Adrenal gland (tissue), 5 donors: ENCODE results near the gene GDPD4.

ENCODE experiments used
- CTCF ChIP-seq, 6 experiments: fragments of 450-650 bp in 4 of 6; fragments of 200-600 bp in 2 of 6; sonication (generic) in 1 of 6; IDR thresholded peaks; 1 replicate in 5 of 6; 2 replicates in 1 of 6; pipeline versions ENCODE4 v1.5.1 to v1.8.0; 2016 to 2021; ENCODE audit warnings: antibody characterized with exemption in 6 of 6, mild to moderate bottlenecking in 2 of 6, moderate library complexity in 1 of 6
- POLR2A ChIP-seq, 2 donors: fragments of 450-650 bp; IDR thresholded peaks; one replicate each; pipeline ENCODE4 v1.6.1; 2017; ENCODE audit warnings: antibody characterized with exemption in 2 of 2, mild to moderate bottlenecking in 2 of 2, moderate library complexity in 1 of 2
- donor health status: DM: no; HTN: no; CAD: no.

- TF ChIP-seq CTCF (IDR thresholded peaks at IDR 0.05) (no peak), POLR2A (IDR thresholded peaks at IDR 0.05) (no peak)
Observed at GRCh38 chr11:77183431-77183984, 118.0 kb downstream of the GDPD4 start.
